ENCODE results near the gene CERS2. TPM values are rescaled to one million over a fixed set of nuclear protein-coding genes. Genes with fewer than 3 reads are reported as not detected.

Gene CERS2
- total and polyA plus RNA-seq, 2 of the 8 experiments (the other 6 are each of a cell fraction or from before 2014, with no cell fraction given), result 216 to 237 TPM

GRCh38 chr1:151001602-151002001 is 27.0 kb upstream of the CERS2 start:
- H4K5ac ChIP-seq (ENCODE audit: insufficient read length, low read depth, low read length), result no peak overlapping the region
- FAIRE-seq, result no peak
- H3K23me2 ChIP-seq (ENCODE audit: low read depth, low read length), result peaks cover 3% of the 10 kb centered on the region; the same call in 1 of the 2 replicates
- no peak overlapping the region for H3K4me3 ChIP-seq (ENCODE audit: extremely low read depth in 1 of 4, insufficient read depth in 2 of 4, low read depth in 3 of 4, low read length in 4 of 4)
- no peak overlapping the region for H2BK15ac ChIP-seq (ENCODE audit: low read length)
- 86% methylated on average over 4 of the region's 4 CpGs; no CpG with 5 or more reads in 1 of the 2 experiments for WGBS, 2 experiments (ENCODE audit: extremely low coverage in 1 of 2, insufficient coverage in 1 of 2, insufficient read length in 1 of 2, insufficient replicate concordance in 2 of 2, low coverage in 1 of 2, low lambda C conversion rate in 2 of 2, missing lambda C conversion rate in 1 of 2)
- H3K18ac ChIP-seq (ENCODE audit: extremely low read depth, low read length), result no peak overlapping the region
- H4K8ac ChIP-seq (ENCODE audit: extremely low read depth, insufficient read depth, low read length), result no peak overlapping the region
- no peak overlapping the region for H2BK5ac ChIP-seq (ENCODE audit: low read depth, low read length)
- H4K20me1 ChIP-seq (replicated peaks in 1 of 2; ENCODE audit: control insufficient read depth in 1 of 2, insufficient read depth in 2 of 2, low read length in 2 of 2), result no peaks in the 10 kb centered on the region
- H3K56ac ChIP-seq (replicated peaks; ENCODE audit: insufficient read length, low read depth, low read length), result no peak overlapping the region
- no peak overlapping the region for H2BK20ac ChIP-seq (ENCODE audit: low read length)
- H3K79me1 ChIP-seq (ENCODE audit: low read depth, low read length), result no peaks in the 10 kb centered on the region
- H4K91ac ChIP-seq (replicated peaks; ENCODE audit: insufficient read length, low read length), result no peak overlapping the region
- ChIA-PET CTCF (ENCODE audit: partially characterized antibody) (interaction anchor here (0.5 to 7.8 kb wide), 8 partner anchors 8 to 609 kb away, joined by 3 to 142 read pairs (median 4); partner anchors contain the start of gene ANXA9), POLR2A (ENCODE audit: partially characterized antibody) (interaction anchor here (0.9 to 1.2 kb wide), 7 partner anchors 13 to 423 kb away, joined by 3 to 4 read pairs (median 3); no protein-coding TSS in a partner anchor)
- H3K4me1 ChIP-seq (replicated peaks in 1 of 4; ENCODE audit: control insufficient read depth in 3 of 4, insufficient read depth in 4 of 4, low read length in 3 of 4), result peaks cover 0 to 6% (median 4%) of the 10 kb centered on the region in 4 experiments; a peak in 4 of 7 replicates
- no peaks in the 10 kb centered on the region for H3K79me2 ChIP-seq (ENCODE audit: control insufficient read depth in 1 of 2, insufficient read depth in 2 of 2, low read length in 2 of 2)
- H3K36me3 ChIP-seq (ENCODE audit: control insufficient read depth in 2 of 4, insufficient read depth in 4 of 4, low read length in 3 of 4), result peaks cover 0 to 7% (median 5%) of the 10 kb centered on the region in 4 experiments; a peak in 6 of 8 replicates
- H2AK5ac ChIP-seq (ENCODE audit: low read depth, low read length), result no peak overlapping the region
- H3K4ac ChIP-seq (replicated peaks; ENCODE audit: insufficient read length, low read depth, low read length), result no peak overlapping the region
- no peak overlapping the region for H2BK120ac ChIP-seq (replicated peaks; ENCODE audit: low read depth, low read length)
- no peak overlapping the region for H3K14ac ChIP-seq (ENCODE audit: insufficient read length)
- no peak overlapping the region for H3K23ac ChIP-seq (ENCODE audit: insufficient read length)
- H3K4me2 ChIP-seq (ENCODE audit: insufficient read depth in 1 of 2, low read depth in 2 of 2, low read length in 2 of 2), result no peak overlapping the region
- H3K9me3 ChIP-seq (ENCODE audit: insufficient read depth in 2 of 2, low read depth in 1 of 2, low read length in 1 of 2), result no peaks in the 10 kb centered on the region
- H2BK12ac ChIP-seq (ENCODE audit: low read depth, low read length), result no peak overlapping the region
- no peak overlapping the region for H3K27ac ChIP-seq (ENCODE audit: low read depth, low read length)
- DNase-seq (ENCODE audit: low read depth in 1 of 2, low spot score in 2 of 2), result no peak
- H3K27me3 ChIP-seq (replicated peaks in 1 of 4; ENCODE audit: control insufficient read depth in 3 of 4, extremely low read depth in 1 of 4, insufficient read depth in 3 of 4, low read length in 3 of 4), result no peaks in the 10 kb centered on the region
- no peak overlapping the region for H2AFZ ChIP-seq (ENCODE audit: low read length)
- H3K9ac ChIP-seq (replicated peaks in 1 of 4; ENCODE audit: extremely low read depth in 1 of 4, low read depth in 3 of 4, low read length in 3 of 4), result no peak overlapping the region

Measured in H1 (cell line).